AG09319 (cell line): Measurements from ENCODE around the gene SMYD3.

Experiments
- DNase-seq: peaks from one replicate; pipeline ENCODE4 v3.0.0-alpha.2; 2010; ENCODE audit warnings: low read depth; ENCODE audit errors: extremely low read depth
- CTCF ChIP-seq: IDR thresholded peaks from 2 replicates; pipeline ENCODE4 v1.5.1; 2011; ENCODE audit warnings: low read depth, mild to moderate bottlenecking, inconsistent platforms, low read length, moderate library complexity

SMYD3 gene

GRCh38 chr1:246527402-246528088 is 20.5 kb upstream of the SMYD3 start:
- no peak for TF ChIP-seq CTCF
- DNase-seq: no peak

DNA sequence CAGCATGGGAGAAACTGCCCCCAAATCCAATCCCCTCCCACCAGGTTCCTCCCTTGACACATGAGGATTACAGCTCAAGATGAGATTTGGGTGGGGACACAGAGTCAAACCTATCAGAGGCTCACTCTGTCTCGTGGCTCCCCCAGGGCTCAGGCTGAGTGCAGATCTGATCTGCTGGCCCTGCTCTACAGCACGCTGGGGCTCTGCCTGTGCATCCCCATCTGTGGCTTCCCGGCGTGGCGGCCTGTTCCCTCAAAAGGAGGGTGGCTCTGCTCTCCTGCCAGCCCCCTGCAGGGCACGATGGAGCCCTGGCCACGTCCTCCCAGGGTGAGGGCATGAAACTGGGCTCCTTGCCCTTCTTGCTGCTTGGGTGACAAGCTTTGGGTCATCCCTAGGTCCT is 19.8 kb upstream of the SMYD3 start:
- DNase-seq: no peak
- TF ChIP-seq CTCF: no peak

- no peak for TF ChIP-seq CTCF
- no peak for DNase-seq
These were observed 19.3 kb upstream of the SMYD3 start for GRCh38 chr1:246526380-246526779.

DNA sequence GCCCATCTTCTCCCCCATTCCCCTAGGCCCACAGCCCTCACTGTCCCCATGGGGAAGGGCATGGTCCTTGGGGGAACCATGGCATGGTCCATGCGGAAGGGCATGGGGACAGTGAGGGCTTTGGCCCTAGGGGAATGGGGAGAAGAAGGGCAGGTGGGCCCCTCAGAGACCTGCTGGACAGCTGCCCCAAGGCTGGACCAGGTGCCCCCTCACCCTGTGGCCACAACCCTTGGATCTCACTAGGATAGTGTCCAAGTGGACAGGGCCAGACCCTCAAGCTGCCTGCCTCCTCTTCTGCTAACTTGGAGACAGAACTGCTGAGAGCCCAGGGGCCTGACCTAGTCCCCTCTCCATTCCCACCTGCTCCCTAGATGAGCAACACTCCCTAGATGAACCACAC is 12.4 kb upstream of the SMYD3 start:
- no peak for TF ChIP-seq CTCF
- DNase-seq: no peak

- TF ChIP-seq CTCF: no peak
- no peak for DNase-seq
These were observed 11.6 kb upstream of the SMYD3 start for GRCh38 chr1:246518456-246519205.

DNA sequence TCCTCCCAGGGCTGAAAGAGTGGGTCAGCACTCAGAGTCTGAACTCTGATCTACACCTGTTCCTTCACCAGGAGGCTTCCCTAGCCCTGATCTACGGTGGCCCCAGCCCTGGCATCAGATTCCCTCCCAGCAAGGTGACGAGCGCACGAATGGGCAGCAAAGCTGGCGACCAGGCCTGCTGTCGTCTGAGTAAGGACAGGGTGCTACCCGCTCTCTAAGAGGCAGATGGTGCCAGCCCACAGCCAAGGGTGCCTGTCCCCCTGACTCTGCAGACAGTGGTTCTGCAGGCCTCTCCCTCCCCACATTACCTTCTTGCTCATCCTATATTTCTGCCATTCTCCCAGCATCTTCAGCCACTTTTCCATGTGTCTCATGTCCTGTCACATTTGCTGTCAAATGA is 10.3 kb upstream of the SMYD3 start:
- no peak for DNase-seq
- TF ChIP-seq CTCF: no peak

- TF ChIP-seq CTCF: no peak
- DNase-seq: no peak
These were observed 9.0 kb upstream of the SMYD3 start for GRCh38 chr1:246516126-246516525.
